WTC11 (cell line): ENCODE data around the gene RPL19. TPM values are rescaled to one million over a fixed set of nuclear protein-coding genes. Genes with fewer than 3 reads are reported as not detected.

Experiments used
- ATAC-seq: fragments of 200-7000 bp; cut with Tn5 transposase; 2 replicates; pipeline ENCODE4 v1.10.0; 2021; ENCODE audit warnings: mild to moderate bottlenecking, moderate library complexity
- CTCF ChIA-PET: fragments of 300-600 bp; sonication (Branson Sonifier 250); formaldehyde crosslinking; loops from one replicate; lab custom pipeline; 2021; ENCODE audit warnings: antibody characterized with exemption; lab: Charles Lee
- POLR2A ChIA-PET: fragments of 350-600 bp; sonication (Branson Sonifier 250); formaldehyde crosslinking; loops from one replicate; lab custom pipeline; 2021; ENCODE audit warnings: antibody characterized with exemption; lab: Charles Lee
- DNase-seq: peaks from one replicate; pipeline ENCODE4 v3.0.0; 2021; ENCODE audit warnings: low spot score
- H3K27ac Mint-ChIP-seq: 2 replicates; pipeline ENCODE4 v1.8.0; 2021; ENCODE audit warnings: mixed read lengths
- H3K27me3 Mint-ChIP-seq: 2 replicates; pipeline ENCODE4 v1.8.0; 2021; ENCODE audit warnings: low read depth, mild to moderate bottlenecking, moderate library complexity, mixed read lengths
- H3K36me3 Mint-ChIP-seq: 2 replicates; pipeline ENCODE4 v1.8.0; 2021; ENCODE audit warnings: mixed read lengths
- H3K4me1 Mint-ChIP-seq: 2 replicates; pipeline ENCODE4 v1.8.0; 2022; ENCODE audit warnings: mixed read lengths
- H3K4me3 Mint-ChIP-seq: 2 replicates; pipeline ENCODE4 v1.8.0; 2021; ENCODE audit warnings: mild to moderate bottlenecking, moderate library complexity, mixed read lengths
- H3K9me3 Mint-ChIP-seq: 2 replicates; pipeline ENCODE4 v1.8.0; 2021; ENCODE audit warnings: mixed read lengths
- AFF4 ChIP-seq: sonication (generic); formaldehyde crosslinking; IDR thresholded peaks from 2 replicates; pipeline ENCODE4 v1.8.1; 2023; ENCODE audit warnings: mild to moderate bottlenecking, missing genetic modification reagents, borderline replicate concordance
- CREM ChIP-seq: sonication (generic); formaldehyde crosslinking; IDR thresholded peaks from 2 replicates; pipeline ENCODE4 v1.8.1; 2022; ENCODE audit warnings: mild to moderate bottlenecking, missing genetic modification reagents, moderate library complexity
- E2F4 ChIP-seq: sonication (generic); formaldehyde crosslinking; IDR thresholded peaks from 2 replicates; pipeline ENCODE4 v1.8.1; 2022; ENCODE audit warnings: low read depth, mild to moderate bottlenecking, moderate library complexity, missing genetic modification reagents, borderline replicate concordance
- FOXK1 ChIP-seq: sonication (generic); formaldehyde crosslinking; IDR thresholded peaks from 2 replicates; pipeline ENCODE4 v1.8.0; 2022; ENCODE audit warnings: mild to moderate bottlenecking, moderate library complexity, missing genetic modification reagents
- GABPB1 ChIP-seq: sonication (generic); formaldehyde crosslinking; IDR thresholded peaks from 2 replicates; pipeline ENCODE4 v1.8.1; 2023; ENCODE audit warnings: mild to moderate bottlenecking, missing genetic modification reagents
- IRF1 ChIP-seq: sonication (generic); formaldehyde crosslinking; IDR thresholded peaks from 2 replicates; pipeline ENCODE4 v1.8.0; 2023; ENCODE audit warnings: missing genetic modification reagents
- MXD4 ChIP-seq: fragments of 250-450 bp; sonication (Bioruptor Pico); IDR thresholded peaks from 2 replicates; pipeline ENCODE4 v1.8.0; 2021; ENCODE audit warnings: mild to moderate bottlenecking, moderate library complexity, borderline replicate concordance
- NFYB ChIP-seq: sonication (generic); formaldehyde crosslinking; conservative IDR thresholded peaks from 2 replicates; pipeline ENCODE4 v1.8.0; 2022; ENCODE audit warnings: low read depth, missing genetic modification reagents
- NR1H2 ChIP-seq: sonication (generic); formaldehyde crosslinking; IDR thresholded peaks from 2 replicates; pipeline ENCODE4 v1.9.0; 2021; ENCODE audit warnings: mild to moderate bottlenecking, moderate library complexity, missing genetic modification reagents
- RORB ChIP-seq: fragments of 250-450 bp; sonication (Bioruptor Pico); IDR thresholded peaks from 2 replicates; pipeline ENCODE4 v1.9.0; 2021; ENCODE audit warnings: mild to moderate bottlenecking
- SMAD3 ChIP-seq: sonication (generic); formaldehyde crosslinking; IDR thresholded peaks from 2 replicates; pipeline ENCODE4 v1.8.0; 2022; ENCODE audit warnings: missing genetic modification reagents, mild to moderate bottlenecking, borderline replicate concordance
- SOX15 ChIP-seq: fragments of 250-450 bp; sonication (Bioruptor Pico); IDR thresholded peaks from 2 replicates; pipeline ENCODE4 v1.9.0; 2021; ENCODE audit warnings: mild to moderate bottlenecking
- TCF7 ChIP-seq: sonication (generic); formaldehyde crosslinking; IDR thresholded peaks from 2 replicates; pipeline ENCODE4 v1.8.0; 2022; ENCODE audit warnings: mild to moderate bottlenecking, low read depth, missing genetic modification reagents, moderate library complexity
- TEAD4 ChIP-seq: sonication (generic); formaldehyde crosslinking; IDR thresholded peaks from 2 replicates; pipeline ENCODE4 v1.8.0; 2022; ENCODE audit warnings: mild to moderate bottlenecking, missing genetic modification reagents
- ZNF423 ChIP-seq: fragments of 250-450 bp; sonication (Bioruptor Pico); IDR thresholded peaks from 2 replicates; pipeline ENCODE4 v2.1.2; 2022; ENCODE audit warnings: mild to moderate bottlenecking, moderate library complexity
- total RNA-seq: library from RNA; stranded (reverse); gene quantifications from 3 replicates; pipeline ENCODE4 v1.2.3, GENCODE V29; 2021
- TF ChIP-seq, protein P1 (sequence below): fragments of 250-450 bp; sonication (Bioruptor Pico); IDR thresholded peaks from 2 replicates; pipeline ENCODE4 v2.1.2; 2022; ENCODE audit warnings: mild to moderate bottlenecking, moderate library complexity
- TF ChIP-seq, protein P2 (sequence below): fragments of 250-450 bp; sonication (Bioruptor Pico); IDR thresholded peaks from 2 replicates; pipeline ENCODE4 v1.8.0; 2021; ENCODE audit warnings: mild to moderate bottlenecking
- TF ChIP-seq, protein P3 (sequence below): sonication (generic); formaldehyde crosslinking; IDR thresholded peaks from 2 replicates; pipeline ENCODE4 v1.8.1; 2023; ENCODE audit warnings: mild to moderate bottlenecking, moderate library complexity, missing genetic modification reagents

The RPL19 gene
- total RNA-seq, 1 experiment from 2014 or later, result 1,970 TPM

DNA sequence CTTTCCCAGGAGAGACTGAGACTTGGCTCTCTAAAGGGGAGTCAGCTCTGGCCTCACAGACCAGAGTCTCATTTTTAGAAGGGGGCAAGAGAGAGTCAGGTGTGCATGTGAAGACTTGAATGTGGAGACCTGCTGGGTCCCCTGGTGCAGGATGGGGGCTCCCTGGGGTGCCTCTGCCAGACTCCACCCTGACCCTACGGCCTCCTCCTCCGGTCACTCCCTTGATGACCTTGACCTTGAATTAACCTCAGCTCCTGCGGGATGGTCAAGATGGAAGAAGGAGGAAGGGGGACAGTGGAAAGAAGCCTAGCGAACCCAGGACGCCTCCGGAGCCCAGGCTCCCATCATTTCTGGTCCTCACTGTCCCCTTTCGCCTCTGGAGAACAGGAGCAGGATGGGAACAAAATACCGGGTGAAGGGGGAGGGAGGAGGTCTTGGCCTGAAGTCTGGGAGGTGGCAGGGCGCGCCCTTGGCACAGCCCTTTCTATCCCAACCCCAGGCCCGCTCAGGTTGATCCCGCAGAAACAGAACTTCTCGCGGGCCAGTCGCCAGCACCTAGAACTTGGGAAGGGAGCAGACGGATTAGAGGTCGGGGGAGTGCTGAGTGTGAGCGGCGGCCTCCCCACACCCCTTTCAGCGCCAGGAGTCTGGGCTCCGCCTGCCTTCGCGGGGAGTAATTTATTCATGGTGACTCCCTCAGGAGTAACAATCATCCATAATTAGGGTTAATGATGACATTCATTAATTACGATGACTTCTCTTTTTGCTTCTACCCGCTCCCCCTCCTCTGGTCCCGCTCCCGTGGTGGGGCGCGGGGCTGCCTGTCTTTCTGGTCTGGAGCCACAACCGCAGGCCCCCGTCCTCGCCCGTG lies 24.1 kb downstream of the RPL19 start:
- no peaks in the 10 kb centered on the region for H3K9me3 Mint-ChIP-seq
- no peak overlapping the region for H3K27ac Mint-ChIP-seq
- H3K4me3 Mint-ChIP-seq, result peak overlapping the region; percentile 80
- peaks cover 54% of the 10 kb centered on the region for H3K27me3 Mint-ChIP-seq
- DNase-seq (no peak), ATAC-seq (no peak)
- H3K4me1 Mint-ChIP-seq, result peaks cover 12% of the 10 kb centered on the region
- CTCF ChIA-PET, result interaction anchor here (1.0 to 3.4 kb wide), 6 partner anchors 8 to 20 kb away, joined by 4 to 40 read pairs (median 8); no protein-coding TSS in a partner anchor
- POLR2A ChIA-PET, result interaction anchor here (1.6 kb wide), 1 partner anchor 11 kb away, joined by 6 read pairs; no protein-coding TSS in a partner anchor
- no peak for TF ChIP-seq CREM (CRISPR knock-in tag)
- no peak for TF ChIP-seq TCF7
- peak; percentile 35; the same call in 1 of the 2 replicates for TF ChIP-seq ZNF423 (CRISPR knock-in tag)
- TF ChIP-seq, protein P1, sequence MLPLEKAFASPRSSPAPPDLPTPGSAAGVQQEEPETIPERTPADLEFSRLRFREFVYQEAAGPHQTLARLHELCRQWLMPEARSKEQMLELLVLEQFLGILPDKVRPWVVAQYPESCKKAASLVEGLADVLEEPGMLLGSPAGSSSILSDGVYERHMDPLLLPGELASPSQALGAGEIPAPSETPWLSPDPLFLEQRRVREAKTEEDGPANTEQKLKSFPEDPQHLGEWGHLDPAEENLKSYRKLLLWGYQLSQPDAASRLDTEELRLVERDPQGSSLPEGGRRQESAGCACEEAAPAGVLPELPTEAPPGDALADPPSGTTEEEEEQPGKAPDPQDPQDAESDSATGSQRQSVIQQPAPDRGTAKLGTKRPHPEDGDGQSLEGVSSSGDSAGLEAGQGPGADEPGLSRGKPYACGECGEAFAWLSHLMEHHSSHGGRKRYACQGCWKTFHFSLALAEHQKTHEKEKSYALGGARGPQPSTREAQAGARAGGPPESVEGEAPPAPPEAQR, result no peak
- TF ChIP-seq E2F4 (CRISPR knock-in tag), result no peak
- no peak for TF ChIP-seq SMAD3 (CRISPR knock-in tag)
- no peaks in the 10 kb centered on the region for H3K36me3 Mint-ChIP-seq

DNA sequence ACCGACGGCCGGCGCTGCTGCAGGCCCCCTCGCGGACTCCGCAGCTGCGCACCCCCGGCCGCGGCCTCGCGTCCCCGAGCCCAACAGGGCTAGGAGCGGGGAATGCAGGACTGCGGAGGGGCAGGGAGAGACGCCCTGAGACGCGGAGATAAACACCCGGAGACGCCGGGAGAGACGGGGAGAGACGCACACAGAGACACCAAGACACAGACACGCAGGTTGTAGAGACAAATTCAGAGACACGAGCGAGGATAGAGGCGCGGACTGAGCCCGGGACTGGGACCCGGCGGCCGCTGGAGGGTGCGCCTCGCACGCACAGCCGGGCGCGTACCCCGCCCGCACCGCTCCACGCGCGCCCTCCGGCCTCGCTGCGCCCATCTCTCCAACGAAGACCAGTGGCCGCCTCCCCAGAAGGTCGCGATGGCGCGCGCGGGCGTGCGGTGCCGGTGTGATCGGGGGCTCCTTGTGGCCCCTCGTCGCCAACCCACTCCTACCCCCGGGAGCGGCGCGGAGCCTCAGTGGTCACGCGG lies 24.8 kb downstream of the RPL19 start:
- no peak for ATAC-seq
- CTCF ChIA-PET, result interaction anchor here (3.4 kb wide), 1 partner anchor 11 kb away, joined by 40 read pairs; no protein-coding TSS in a partner anchor
- no peak; the same call in 1 of the 2 replicates for TF ChIP-seq FOXK1 (CRISPR knock-in tag)
- no peak for TF ChIP-seq NR1H2
- TF ChIP-seq, all 79 proteins: peak for 0
- no peak for DNase-seq
- Mint-ChIP-seq H3K36me3 (no peaks in the 10 kb centered on the region), H3K9me3 (no peaks in the 10 kb centered on the region), H3K4me1 (peaks cover 11% of the 10 kb centered on the region), H3K27ac (no peak overlapping the region), H3K4me3 (peak overlapping the region; percentile 80), H3K27me3 (peaks cover 47% of the 10 kb centered on the region)
- POLR2A ChIA-PET, result no interaction called here

GRCh38 chr17:39225308-39225958 lies 25.4 kb downstream of the RPL19 start, which contains the start of gene STAC2:
Gene STAC2, minus strand, starts transcription at chr17:39225945. Its CDS starts 443 bp downstream, at chr17:39225502.
- Mint-ChIP-seq H3K36me3 (no peaks in the 10 kb centered on the region), H3K27ac (peak within 1 kb of the TSS; percentile 26; the same call in 1 of the 2 replicates), H3K4me3 (peak within 1 kb of the TSS; percentile 80), H3K27me3 (peaks cover 45% of the 10 kb centered on the region), H3K9me3 (no peaks in the 10 kb centered on the region), H3K4me1 (peaks cover 11% of the 10 kb centered on the region)
- ATAC-seq, result peak; percentile 6
- ChIA-PET CTCF (interaction anchor here (0.6 to 1.4 kb wide), 21 partner anchors 8 to 407 kb away, joined by 3 to 67 read pairs (median 4); partner anchors contain the start of genes ARL5C and RPL19), POLR2A (interaction anchor here (0.5 to 1.1 kb wide), 5 partner anchors 15 to 63 kb away, joined by 3 to 5 read pairs (median 3); partner anchors contain the start of gene RPL19)
- DNase-seq, result no peak
- TF ChIP-seq IRF1 (CRISPR knock-in tag), result no peak
- TF ChIP-seq NFYB (CRISPR knock-in tag), result 0 out of 2 replicates have a peak, but pooled peaks have one; percentile 2
- no peak for TF ChIP-seq RORB (CRISPR knock-in tag)
- no peak for TF ChIP-seq TEAD4 (CRISPR knock-in tag)
- TF ChIP-seq MXD4 (CRISPR knock-in tag), result no peak
- TF ChIP-seq AFF4 (CRISPR knock-in tag), result no peak
- no peak for TF ChIP-seq GABPB1 (CRISPR knock-in tag)
- TF ChIP-seq, protein P2, sequence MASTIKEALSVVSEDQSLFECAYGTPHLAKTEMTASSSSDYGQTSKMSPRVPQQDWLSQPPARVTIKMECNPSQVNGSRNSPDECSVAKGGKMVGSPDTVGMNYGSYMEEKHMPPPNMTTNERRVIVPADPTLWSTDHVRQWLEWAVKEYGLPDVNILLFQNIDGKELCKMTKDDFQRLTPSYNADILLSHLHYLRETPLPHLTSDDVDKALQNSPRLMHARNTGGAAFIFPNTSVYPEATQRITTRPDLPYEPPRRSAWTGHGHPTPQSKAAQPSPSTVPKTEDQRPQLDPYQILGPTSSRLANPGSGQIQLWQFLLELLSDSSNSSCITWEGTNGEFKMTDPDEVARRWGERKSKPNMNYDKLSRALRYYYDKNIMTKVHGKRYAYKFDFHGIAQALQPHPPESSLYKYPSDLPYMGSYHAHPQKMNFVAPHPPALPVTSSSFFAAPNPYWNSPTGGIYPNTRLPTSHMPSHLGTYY (CRISPR knock-in tag), result no peak
- TF ChIP-seq SOX15 (CRISPR knock-in tag), result no peak
- TF ChIP-seq, protein P3, sequence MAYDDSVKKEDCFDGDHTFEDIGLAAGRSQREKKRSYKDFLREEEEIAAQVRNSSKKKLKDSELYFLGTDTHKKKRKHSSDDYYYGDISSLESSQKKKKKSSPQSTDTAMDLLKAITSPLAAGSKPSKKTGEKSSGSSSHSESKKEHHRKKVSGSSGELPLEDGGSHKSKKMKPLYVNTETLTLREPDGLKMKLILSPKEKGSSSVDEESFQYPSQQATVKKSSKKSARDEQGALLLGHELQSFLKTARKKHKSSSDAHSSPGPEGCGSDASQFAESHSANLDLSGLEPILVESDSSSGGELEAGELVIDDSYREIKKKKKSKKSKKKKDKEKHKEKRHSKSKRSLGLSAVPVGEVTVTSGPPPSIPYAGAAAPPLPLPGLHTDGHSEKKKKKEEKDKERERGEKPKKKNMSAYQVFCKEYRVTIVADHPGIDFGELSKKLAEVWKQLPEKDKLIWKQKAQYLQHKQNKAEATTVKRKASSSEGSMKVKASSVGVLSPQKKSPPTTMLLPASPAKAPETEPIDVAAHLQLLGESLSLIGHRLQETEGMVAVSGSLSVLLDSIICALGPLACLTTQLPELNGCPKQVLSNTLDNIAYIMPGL (CRISPR knock-in tag), result peak; percentile 35; the same call in 1 of the 2 replicates
